Neural progenitor cell (in vitro differentiated cells): ENCODE results near the gene DGKE.

Experiments
- EZH2 ChIP-seq: fragments of 200-600 bp; sonication (generic); IDR thresholded peaks from 2 replicates; pipeline ENCODE4 v1.6.1; 2017; ENCODE audit warnings: antibody characterized with exemption, mild to moderate bottlenecking, moderate library complexity
- EZH2phosphoT487 ChIP-seq: fragments of 200-600 bp; sonication (generic); IDR thresholded peaks from 2 replicates; pipeline ENCODE4 v1.6.1; 2017; ENCODE audit warnings: antibody characterized with exemption
- TF ChIP-seq, protein P1 (sequence below): fragments of 200-600 bp; sonication (generic); IDR thresholded peaks from 2 replicates; pipeline ENCODE4 v1.5.1; 2017; ENCODE audit warnings: antibody characterized with exemption, mild to moderate bottlenecking

DNA sequence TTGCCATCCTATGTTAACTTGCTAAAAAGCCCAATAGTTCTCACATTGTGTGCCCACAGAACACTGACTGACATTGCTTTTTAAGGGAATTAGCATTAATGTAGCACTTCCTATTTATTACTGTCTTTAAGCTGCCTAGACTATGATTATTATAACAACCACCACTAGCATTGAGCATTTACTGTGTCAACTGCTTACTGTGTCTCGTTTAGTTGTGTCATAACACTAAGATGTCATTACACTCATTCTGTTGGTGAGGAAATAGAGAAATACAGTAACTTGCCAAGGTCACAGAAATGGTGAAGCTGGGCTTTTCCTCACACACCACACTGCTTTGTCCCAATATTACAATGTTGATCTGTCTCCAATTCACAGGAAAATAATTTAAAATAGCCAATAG lies 49.7 kb downstream of the DGKE start:
- TF ChIP-seq, protein P1, sequence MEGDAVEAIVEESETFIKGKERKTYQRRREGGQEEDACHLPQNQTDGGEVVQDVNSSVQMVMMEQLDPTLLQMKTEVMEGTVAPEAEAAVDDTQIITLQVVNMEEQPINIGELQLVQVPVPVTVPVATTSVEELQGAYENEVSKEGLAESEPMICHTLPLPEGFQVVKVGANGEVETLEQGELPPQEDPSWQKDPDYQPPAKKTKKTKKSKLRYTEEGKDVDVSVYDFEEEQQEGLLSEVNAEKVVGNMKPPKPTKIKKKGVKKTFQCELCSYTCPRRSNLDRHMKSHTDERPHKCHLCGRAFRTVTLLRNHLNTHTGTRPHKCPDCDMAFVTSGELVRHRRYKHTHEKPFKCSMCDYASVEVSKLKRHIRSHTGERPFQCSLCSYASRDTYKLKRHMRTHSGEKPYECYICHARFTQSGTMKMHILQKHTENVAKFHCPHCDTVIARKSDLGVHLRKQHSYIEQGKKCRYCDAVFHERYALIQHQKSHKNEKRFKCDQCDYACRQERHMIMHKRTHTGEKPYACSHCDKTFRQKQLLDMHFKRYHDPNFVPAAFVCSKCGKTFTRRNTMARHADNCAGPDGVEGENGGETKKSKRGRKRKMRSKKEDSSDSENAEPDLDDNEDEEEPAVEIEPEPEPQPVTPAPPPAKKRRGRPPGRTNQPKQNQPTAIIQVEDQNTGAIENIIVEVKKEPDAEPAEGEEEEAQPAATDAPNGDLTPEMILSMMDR, result no peak
- TF ChIP-seq EZH2 (no peak), EZH2phosphoT487 (no peak)
